ENCODE measurements around the gene MTCL3.

MTCL3 gene

DNA sequence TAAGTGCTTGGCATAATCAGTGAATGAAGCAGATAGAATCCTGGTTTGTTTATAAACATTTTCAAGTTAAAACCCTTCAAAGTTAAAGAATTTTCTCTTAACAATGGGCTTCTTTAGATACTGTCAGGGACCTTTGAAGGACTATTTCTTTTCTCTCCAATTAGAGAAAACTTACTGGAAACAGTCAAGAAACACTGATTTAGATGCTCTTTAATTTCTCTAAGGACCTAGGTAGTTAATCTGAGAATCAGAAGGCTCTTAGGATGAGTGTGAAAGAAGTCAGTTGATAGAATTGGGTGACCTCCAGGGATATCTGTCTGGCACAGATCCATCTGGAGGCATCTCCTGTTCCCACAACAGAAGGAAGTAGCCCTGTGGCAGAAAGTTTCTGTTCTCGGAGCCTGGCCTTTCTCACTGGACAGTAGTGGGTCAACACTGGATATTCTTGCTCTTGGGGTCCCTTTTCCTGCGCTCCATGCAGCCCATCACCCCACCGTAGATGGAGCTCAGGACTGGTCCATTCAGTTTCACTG, 82.5 kb downstream of the MTCL3 start:
- H3K27ac ChIP-seq (ENCODE audit: low read length): no peak overlapping the region
- POLR2A ChIA-PET: no interaction called here
- in situ Hi-C loops (cut with HindIII; ENCODE audit: low pct_unique_long_range_greater_than_20kb, low sequenced_read_pairs) (no loop called here), intact Hi-C loops (cut with micrococcal nuclease; ENCODE audit: unreplicated experiment) (no loop called here)
- no peaks in the 10 kb centered on the region for H3K4me1 ChIP-seq (ENCODE audit: control insufficient read depth, insufficient read depth, low read length)
- CTCF ChIA-PET: no interaction called here
- no peaks in the 10 kb centered on the region for H3K36me3 ChIP-seq (ENCODE audit: control insufficient read depth, insufficient read depth, low read length)
- TF ChIP-seq REST (IDR thresholded peaks at IDR 0.05; ENCODE audit: insufficient read depth in 1 of 2, low read depth in 2 of 2, low read length in 1 of 2) (no peak), SIN3A (IDR thresholded peaks at IDR 0.05; ENCODE audit: borderline replicate concordance, insufficient read depth, low read depth, low read length) (no peak), POLR2AphosphoS5 (IDR thresholded peaks at IDR 0.05; ENCODE audit: low read depth, low read length) (no peak), TCF7L2 (IDR thresholded peaks at IDR 0.05; ENCODE audit: low read depth, low read length) (no peak)
- TF ChIP-seq, protein P1, sequence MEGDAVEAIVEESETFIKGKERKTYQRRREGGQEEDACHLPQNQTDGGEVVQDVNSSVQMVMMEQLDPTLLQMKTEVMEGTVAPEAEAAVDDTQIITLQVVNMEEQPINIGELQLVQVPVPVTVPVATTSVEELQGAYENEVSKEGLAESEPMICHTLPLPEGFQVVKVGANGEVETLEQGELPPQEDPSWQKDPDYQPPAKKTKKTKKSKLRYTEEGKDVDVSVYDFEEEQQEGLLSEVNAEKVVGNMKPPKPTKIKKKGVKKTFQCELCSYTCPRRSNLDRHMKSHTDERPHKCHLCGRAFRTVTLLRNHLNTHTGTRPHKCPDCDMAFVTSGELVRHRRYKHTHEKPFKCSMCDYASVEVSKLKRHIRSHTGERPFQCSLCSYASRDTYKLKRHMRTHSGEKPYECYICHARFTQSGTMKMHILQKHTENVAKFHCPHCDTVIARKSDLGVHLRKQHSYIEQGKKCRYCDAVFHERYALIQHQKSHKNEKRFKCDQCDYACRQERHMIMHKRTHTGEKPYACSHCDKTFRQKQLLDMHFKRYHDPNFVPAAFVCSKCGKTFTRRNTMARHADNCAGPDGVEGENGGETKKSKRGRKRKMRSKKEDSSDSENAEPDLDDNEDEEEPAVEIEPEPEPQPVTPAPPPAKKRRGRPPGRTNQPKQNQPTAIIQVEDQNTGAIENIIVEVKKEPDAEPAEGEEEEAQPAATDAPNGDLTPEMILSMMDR (IDR thresholded peaks at IDR 0.05): no peak
- BruUV-seq (replicated peaks): no TSS peak
- ATAC-seq (no peak), DNase-seq (ENCODE audit: low read depth, low spot score) (no peak)
- H3K4me3 ChIP-seq (ENCODE audit: low read depth in 2 of 2, low read length in 2 of 2): no peak overlapping the region
- H3K9me3 ChIP-seq (ENCODE audit: control insufficient read depth, insufficient read depth, low read depth, low read length): no peaks in the 10 kb centered on the region
- H3K27me3 ChIP-seq (ENCODE audit: control insufficient read depth, insufficient read depth, low read length): no peaks in the 10 kb centered on the region

DNA sequence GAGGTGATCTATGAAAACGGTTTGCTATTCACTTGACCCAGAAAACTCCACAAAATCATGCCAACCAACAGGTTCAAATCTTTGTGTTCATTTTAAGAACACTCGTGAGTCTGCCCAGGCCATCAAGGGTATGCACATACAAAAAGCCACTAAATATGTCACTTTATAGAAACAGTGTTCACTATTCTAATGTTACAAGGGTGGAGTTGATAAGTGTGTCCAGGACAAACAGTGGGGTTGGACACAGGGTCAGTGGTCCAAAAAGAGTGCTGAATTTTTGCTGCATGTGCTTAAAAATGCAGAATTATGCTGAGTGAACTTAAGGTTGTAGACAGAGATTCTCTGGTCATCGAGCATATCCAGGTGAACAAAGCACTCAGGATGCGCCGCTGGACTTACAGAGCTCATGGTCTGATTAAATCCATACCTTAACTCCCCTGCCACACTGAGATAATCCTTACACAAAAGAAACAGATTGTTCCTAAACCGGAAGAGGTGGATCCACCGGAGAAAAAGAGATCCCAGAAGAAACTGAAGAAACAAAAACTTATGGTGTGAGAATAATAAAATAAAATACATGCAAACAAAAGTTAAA, 83.4 kb downstream of the MTCL3 start:
- Histone ChIP-seq H3K27me3 (ENCODE audit: control insufficient read depth, insufficient read depth, low read length) (no peaks in the 10 kb centered on the region), H3K9me3 (ENCODE audit: control insufficient read depth, insufficient read depth, low read depth, low read length) (no peaks in the 10 kb centered on the region), H3K36me3 (ENCODE audit: control insufficient read depth, insufficient read depth, low read length) (no peaks in the 10 kb centered on the region), H3K27ac (ENCODE audit: low read length) (no peak overlapping the region), H3K4me1 (ENCODE audit: control insufficient read depth, insufficient read depth, low read length) (no peaks in the 10 kb centered on the region), H3K4me3 (ENCODE audit: low read depth in 2 of 2, low read length in 2 of 2) (no peak overlapping the region)
- ATAC-seq (no peak), DNase-seq (ENCODE audit: low read depth, low spot score) (no peak)
- ChIA-PET POLR2A (no interaction called here), CTCF (interaction anchor here (0.7 kb wide), 1 partner anchor 9 kb away, joined by 3 read pairs; no protein-coding TSS in a partner anchor)
- in situ Hi-C loops (cut with HindIII; ENCODE audit: low pct_unique_long_range_greater_than_20kb, low sequenced_read_pairs): no loop called here
- TF ChIP-seq, protein P1 (IDR thresholded peaks at IDR 0.05): no peak
- TF ChIP-seq POLR2AphosphoS5 (IDR thresholded peaks at IDR 0.05; ENCODE audit: low read depth, low read length): no peak
- no peak for TF ChIP-seq SIN3A (IDR thresholded peaks at IDR 0.05; ENCODE audit: borderline replicate concordance, insufficient read depth, low read depth, low read length)
- no peak for TF ChIP-seq TCF7L2 (IDR thresholded peaks at IDR 0.05; ENCODE audit: low read depth, low read length)
- no peak for TF ChIP-seq REST (IDR thresholded peaks at IDR 0.05; ENCODE audit: insufficient read depth in 1 of 2, low read depth in 2 of 2, low read length in 1 of 2)
- BruUV-seq (replicated peaks): no TSS peak
- intact Hi-C loops (cut with micrococcal nuclease; ENCODE audit: unreplicated experiment): no loop called here
